BLaER1 (cell line): ENCODE data around the gene ZSCAN22.

ENCODE experiments used
- H3K27ac ChIP-seq: shearing (Covaris generic); formaldehyde crosslinking; 2 replicates; pipeline ENCODE4 v1.8.1; 2022
- H3K27me3 ChIP-seq: shearing (Covaris generic); formaldehyde crosslinking; 2 replicates; pipeline ENCODE4 v1.8.1; 2022
- H3K36me3 ChIP-seq: shearing (Covaris generic); formaldehyde crosslinking; 2 replicates; pipeline ENCODE4 v1.8.1; 2022
- H3K4me1 ChIP-seq: shearing (Covaris generic); formaldehyde crosslinking; 2 replicates; pipeline ENCODE4 v1.8.1; 2022
- H3K4me2 ChIP-seq: shearing (Covaris generic); formaldehyde crosslinking; 2 replicates; pipeline ENCODE4 v1.8.1; 2022
- H3K4me3 ChIP-seq: shearing (Covaris generic); formaldehyde crosslinking; 2 replicates; pipeline ENCODE4 v1.8.1; 2022
- H3K9ac ChIP-seq: shearing (Covaris generic); formaldehyde crosslinking; 2 replicates; pipeline ENCODE4 v1.8.1; 2022
- H3K9me3 ChIP-seq: shearing (Covaris generic); formaldehyde crosslinking; 2 replicates; pipeline ENCODE4 v1.8.1; 2022
- H4K20me1 ChIP-seq: shearing (Covaris generic); formaldehyde crosslinking; 2 replicates; pipeline ENCODE4 v1.8.1; 2022
- Cebpa-rat ChIP-seq: shearing (Covaris generic); IDR thresholded peaks from 2 replicates; pipeline ENCODE4 v1.8.1; 2022

Gene ZSCAN22

GRCh38 chr19:58315580-58315979, 11.2 kb upstream of the ZSCAN22 start:
- Histone ChIP-seq H3K4me1 (no peaks in the 10 kb centered on the region), H3K4me3 (no peak overlapping the region), H4K20me1 (peaks cover 94% of the 10 kb centered on the region), H3K9me3 (no peaks in the 10 kb centered on the region), H3K27me3 (no peaks in the 10 kb centered on the region), H3K27ac (no peak overlapping the region), H3K9ac (no peak overlapping the region), H3K4me2 (no peak overlapping the region), H3K36me3 (peaks cover 80% of the 10 kb centered on the region)
- no peak for TF ChIP-seq Cebpa-rat

GRCh38 chr19:58317476-58318072, 9.2 kb upstream of the ZSCAN22 start:
- Histone ChIP-seq H3K4me1 (no peaks in the 10 kb centered on the region), H3K9me3 (no peaks in the 10 kb centered on the region), H4K20me1 (peaks cover 89% of the 10 kb centered on the region), H3K9ac (no peak overlapping the region), H3K27me3 (no peaks in the 10 kb centered on the region), H3K4me3 (no peak overlapping the region), H3K27ac (no peak overlapping the region), H3K36me3 (peaks cover 68% of the 10 kb centered on the region), H3K4me2 (no peak overlapping the region)
- TF ChIP-seq Cebpa-rat = no peak

- no peaks in the 10 kb centered on the region for H3K9me3 ChIP-seq
These were observed 8.5 kb upstream of the ZSCAN22 start for GRCh38 chr19:58318297-58318696.

GRCh38 chr19:58319241-58319640, 7.6 kb upstream of the ZSCAN22 start:
- H3K27ac ChIP-seq = no peak overlapping the region
- H3K9me3 ChIP-seq = no peaks in the 10 kb centered on the region
- no peak overlapping the region for H3K4me3 ChIP-seq
- H3K4me1 ChIP-seq = no peaks in the 10 kb centered on the region
- no peaks in the 10 kb centered on the region for H3K27me3 ChIP-seq
- H4K20me1 ChIP-seq = peaks cover 87% of the 10 kb centered on the region
- TF ChIP-seq Cebpa-rat = no peak
- H3K36me3 ChIP-seq = peaks cover 60% of the 10 kb centered on the region
- no peak overlapping the region for H3K4me2 ChIP-seq
- no peak overlapping the region for H3K9ac ChIP-seq

More at GRCh38 chr19:58318297-58318696, 8.5 kb upstream of the ZSCAN22 start:
- peaks cover 68% of the 10 kb centered on the region for H3K36me3 ChIP-seq
- no peak for TF ChIP-seq Cebpa-rat
- H3K4me3 ChIP-seq = no peak overlapping the region
- H4K20me1 ChIP-seq = peaks cover 89% of the 10 kb centered on the region
- H3K9ac ChIP-seq = no peak overlapping the region
- H3K27ac ChIP-seq = no peak overlapping the region
- H3K4me2 ChIP-seq = no peak overlapping the region
- H3K27me3 ChIP-seq = no peaks in the 10 kb centered on the region
- H3K4me1 ChIP-seq = no peaks in the 10 kb centered on the region

- H3K27ac ChIP-seq = peak overlapping the region; percentile 75; the same call in 1 of the 2 replicates
- H3K27me3 ChIP-seq = no peaks in the 10 kb centered on the region
- H3K4me1 ChIP-seq = peaks cover 38% of the 10 kb centered on the region
- no peak for TF ChIP-seq Cebpa-rat
- peak overlapping the region; percentile 92 for H3K4me3 ChIP-seq
- H3K36me3 ChIP-seq = peaks cover 20% of the 10 kb centered on the region
- H4K20me1 ChIP-seq = peaks cover 36% of the 10 kb centered on the region
- H3K9me3 ChIP-seq = no peaks in the 10 kb centered on the region
- peak overlapping the region; percentile 82 for H3K9ac ChIP-seq
- peak overlapping the region; percentile 95 for H3K4me2 ChIP-seq
These were observed 1.3 kb upstream of the ZSCAN22 start for GRCh38 chr19:58325311-58326022.

GRCh38 chr19:58326501-58326913, 287 bp upstream of the ZSCAN22 start:
- Histone ChIP-seq H3K27ac (peak overlapping the region; percentile 75), H3K36me3 (peaks cover 20% of the 10 kb centered on the region)

DNA sequence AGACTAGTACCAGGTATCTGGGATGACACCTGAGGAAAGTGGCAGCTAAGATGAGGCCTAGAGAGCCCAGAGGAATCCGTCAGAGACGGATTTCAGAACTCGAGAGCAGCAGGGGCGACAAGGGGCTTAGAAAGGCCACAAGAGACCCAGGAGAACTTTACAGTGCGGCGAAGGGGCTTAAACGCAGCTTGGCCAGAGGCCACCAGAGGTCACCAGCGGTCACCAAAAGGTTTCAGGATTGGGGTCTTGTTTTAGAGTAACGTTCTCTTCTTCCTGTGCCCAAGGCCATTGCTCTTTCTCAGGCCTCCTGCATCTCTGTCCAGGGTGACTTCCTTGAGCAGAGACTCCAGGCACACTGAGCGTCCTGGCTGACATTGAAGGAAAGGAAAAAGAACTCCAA, 2.2 kb downstream of the ZSCAN22 start:
- Histone ChIP-seq H3K4me2 (peak overlapping the region; percentile 95), H4K20me1 (peaks cover 11% of the 10 kb centered on the region; the same call in 1 of the 2 replicates), H3K9ac (peak overlapping the region; percentile 48; the same call in 1 of the 2 replicates), H3K9me3 (no peaks in the 10 kb centered on the region), H3K36me3 (0 out of 2 replicates have a peak, but pooled peaks cover 4% of the 10 kb centered on the region), H3K27me3 (no peaks in the 10 kb centered on the region), H3K4me3 (no peak overlapping the region), H3K27ac (no peak overlapping the region), H3K4me1 (peaks cover 38% of the 10 kb centered on the region)
- no peak for TF ChIP-seq Cebpa-rat

More at GRCh38 chr19:58326501-58326913, 287 bp upstream of the ZSCAN22 start:
- Histone ChIP-seq H3K4me1 (peaks cover 38% of the 10 kb centered on the region), H3K4me2 (peak overlapping the region; percentile 95), H4K20me1 (peaks cover 30% of the 10 kb centered on the region), H3K9me3 (no peaks in the 10 kb centered on the region), H3K4me3 (peak overlapping the region; percentile 92), H3K9ac (peak overlapping the region; percentile 82), H3K27me3 (no peaks in the 10 kb centered on the region)
- no peak for TF ChIP-seq Cebpa-rat

DNA sequence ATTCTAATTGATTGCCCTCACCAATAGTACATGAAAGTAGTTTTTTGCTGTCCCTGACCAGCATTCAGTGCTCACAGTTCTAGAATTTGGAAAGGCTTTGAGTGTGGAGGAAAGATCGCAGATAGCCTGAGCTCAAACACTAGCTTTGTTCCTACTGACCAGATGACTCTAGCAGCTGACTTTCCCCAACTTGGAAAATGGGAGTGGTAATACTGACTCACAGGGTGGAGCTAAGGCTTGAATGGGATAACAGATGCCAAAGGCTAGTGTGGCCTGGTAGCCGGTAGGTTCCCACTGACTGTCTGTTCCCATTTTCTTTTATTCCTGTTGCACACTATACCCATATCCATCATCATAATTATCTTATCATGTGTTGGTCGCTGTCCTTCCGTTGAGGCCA, 3.7 kb downstream of the ZSCAN22 start:
- no peaks in the 10 kb centered on the region for H3K9me3 ChIP-seq
- no peak overlapping the region for H3K4me2 ChIP-seq
- no peak overlapping the region for H3K27ac ChIP-seq
- peaks cover 12% of the 10 kb centered on the region for H3K36me3 ChIP-seq
- H3K4me1 ChIP-seq = peaks cover 33% of the 10 kb centered on the region
- H3K4me3 ChIP-seq = no peak overlapping the region
- no peak for TF ChIP-seq Cebpa-rat
- no peaks in the 10 kb centered on the region for H3K27me3 ChIP-seq
- peaks cover 11% of the 10 kb centered on the region; the same call in 1 of the 2 replicates for H4K20me1 ChIP-seq
- no peak overlapping the region for H3K9ac ChIP-seq

- H3K9me3 ChIP-seq = no peaks in the 10 kb centered on the region
- H3K4me1 ChIP-seq = peaks cover 23% of the 10 kb centered on the region
- H3K27me3 ChIP-seq = no peaks in the 10 kb centered on the region
- H3K9ac ChIP-seq = no peak overlapping the region
- H4K20me1 ChIP-seq = peaks cover 18% of the 10 kb centered on the region; the same call in 1 of the 2 replicates
- H3K4me3 ChIP-seq = no peak overlapping the region
- H3K4me2 ChIP-seq = no peak overlapping the region
- peaks cover 31% of the 10 kb centered on the region for H3K36me3 ChIP-seq
- TF ChIP-seq Cebpa-rat = no peak
- no peak overlapping the region for H3K27ac ChIP-seq
These were observed 5.9 kb downstream of the ZSCAN22 start for GRCh38 chr19:58332697-58333096.

- no peak overlapping the region for H3K27ac ChIP-seq
- no peak overlapping the region for H3K4me3 ChIP-seq
- H4K20me1 ChIP-seq = peaks cover 7% of the 10 kb centered on the region; the same call in 1 of the 2 replicates
- no peak overlapping the region for H3K4me2 ChIP-seq
- peaks cover 52% of the 10 kb centered on the region for H3K36me3 ChIP-seq
- no peaks in the 10 kb centered on the region for H3K27me3 ChIP-seq
- H3K4me1 ChIP-seq = peaks cover 8% of the 10 kb centered on the region
- no peak overlapping the region for H3K9ac ChIP-seq
- no peak for TF ChIP-seq Cebpa-rat
- peaks cover 12% of the 10 kb centered on the region for H3K9me3 ChIP-seq
These were observed 8.0 kb downstream of the ZSCAN22 start for GRCh38 chr19:58334691-58335249.
